UCSD-AML1 (cell line): ENCODE results near the gene YPEL3.
"Not testable (repeated sequence)": the region's sequence is repeated elsewhere in the genome, so short reads cannot be mapped to it uniquely, and the experiment has no call there.

Source experiments
- DNase-seq: peaks from one replicate; lab custom pipeline; 2025; ENCODE audit not compliant: unreplicated experiment; lab: John Stamatoyannopoulos, UW

The YPEL3 gene

DNA sequence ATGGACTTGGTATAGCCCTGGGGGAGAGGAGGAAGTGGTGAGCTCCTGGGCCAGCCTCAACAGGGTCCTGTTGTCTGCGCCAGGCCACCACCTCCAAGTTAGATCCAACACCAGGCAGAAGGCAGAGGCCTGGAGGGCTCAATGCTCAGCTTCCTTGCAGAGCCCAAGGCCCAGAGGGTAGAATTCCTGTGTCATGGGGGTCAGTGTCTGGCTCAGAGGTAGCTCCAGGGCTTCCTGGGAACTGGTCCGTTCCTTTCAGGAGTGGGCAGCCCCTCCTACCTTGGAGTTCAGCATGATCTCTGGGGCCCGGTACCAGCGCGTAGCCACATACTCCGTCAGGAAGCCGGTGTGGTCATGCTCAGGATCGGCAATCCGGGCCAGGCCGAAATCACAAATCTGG is 21.8 kb upstream of the YPEL3 start:
- no peak for DNase-seq

DNA sequence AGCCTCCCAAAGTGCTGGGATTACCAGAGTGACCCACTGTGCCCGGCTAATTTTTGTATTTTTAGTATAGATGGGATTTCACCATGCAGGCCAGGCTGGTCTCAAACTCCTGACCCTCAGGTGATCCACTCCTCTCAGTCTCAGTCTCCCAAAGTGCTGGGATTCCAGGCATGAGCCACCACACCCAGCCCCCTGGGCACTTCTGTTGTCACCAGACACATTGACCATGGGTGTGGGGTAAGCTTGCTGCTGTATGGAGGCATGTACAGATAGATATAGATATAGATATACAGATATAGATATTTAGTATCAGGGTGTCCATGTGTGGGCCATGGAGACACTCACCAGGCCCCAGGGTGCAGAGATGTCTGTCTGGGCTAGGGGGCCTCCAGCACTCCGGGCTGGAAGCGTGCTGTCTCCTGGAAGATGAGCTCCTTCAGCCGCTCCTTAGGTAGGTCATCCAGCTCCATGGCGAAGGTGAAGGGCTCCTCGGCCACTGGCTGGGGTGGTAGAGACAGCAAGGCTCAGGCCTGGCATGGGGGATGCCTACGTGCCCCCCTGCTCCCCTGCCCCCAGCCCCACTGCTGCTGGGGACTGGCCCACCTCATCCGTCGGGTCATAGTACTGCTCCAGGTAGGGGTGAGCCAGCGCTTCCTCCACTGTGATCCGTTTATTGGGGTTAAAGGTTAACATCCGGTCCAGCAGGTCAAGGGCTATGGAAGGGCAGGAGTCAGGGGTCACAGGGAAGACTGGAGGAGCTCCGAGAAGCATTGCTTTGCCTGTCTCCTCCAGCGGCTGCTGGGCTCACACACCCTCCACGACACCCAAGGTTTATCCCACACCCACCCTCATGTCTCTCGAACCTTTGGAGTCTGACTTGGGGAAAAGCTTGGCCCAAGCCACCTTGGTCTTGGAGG is 20.5 kb upstream of the YPEL3 start:
- DNase-seq = no peak

DNA sequence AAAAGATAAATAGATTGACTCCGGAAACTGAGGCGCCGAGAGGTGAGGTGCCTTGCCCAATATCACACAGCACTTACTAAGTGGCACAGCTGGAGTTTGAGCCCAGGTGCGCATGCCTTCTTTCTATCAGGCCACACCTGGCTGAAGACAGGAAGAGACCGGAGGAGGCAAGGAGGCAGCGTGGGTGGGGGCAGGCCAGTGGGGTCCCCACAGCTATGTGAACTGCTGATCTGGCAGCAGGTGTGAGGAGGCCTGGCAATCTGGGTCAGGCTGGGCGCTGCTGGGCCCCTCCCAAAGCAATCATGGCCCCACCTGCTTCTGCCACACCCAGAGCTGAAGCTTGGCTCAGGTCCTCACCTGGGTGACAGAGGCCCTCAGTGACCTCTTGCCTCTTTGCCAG is 19.2 kb upstream of the YPEL3 start:
- no peak for DNase-seq

DNA sequence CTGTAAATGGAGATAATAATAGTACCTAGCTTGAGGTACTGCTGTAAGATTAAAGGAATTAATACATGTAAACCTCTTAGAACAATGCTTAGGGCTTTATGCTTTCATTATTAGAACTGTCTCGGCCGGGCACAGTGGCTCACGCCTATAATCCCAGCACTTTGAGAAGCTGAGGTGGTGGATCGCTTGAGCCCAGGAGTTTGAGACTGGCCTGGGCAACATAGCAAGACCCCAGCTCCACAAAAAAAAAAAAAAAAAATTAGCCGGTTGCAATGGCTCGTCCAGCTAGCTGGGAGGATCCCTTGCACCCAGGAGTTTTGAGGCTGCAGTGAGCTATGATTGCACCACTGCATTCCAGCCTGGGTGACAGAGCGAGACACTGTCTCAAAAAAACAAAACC is 18.8 kb upstream of the YPEL3 start:
- not testable (repeated sequence) for DNase-seq

DNA sequence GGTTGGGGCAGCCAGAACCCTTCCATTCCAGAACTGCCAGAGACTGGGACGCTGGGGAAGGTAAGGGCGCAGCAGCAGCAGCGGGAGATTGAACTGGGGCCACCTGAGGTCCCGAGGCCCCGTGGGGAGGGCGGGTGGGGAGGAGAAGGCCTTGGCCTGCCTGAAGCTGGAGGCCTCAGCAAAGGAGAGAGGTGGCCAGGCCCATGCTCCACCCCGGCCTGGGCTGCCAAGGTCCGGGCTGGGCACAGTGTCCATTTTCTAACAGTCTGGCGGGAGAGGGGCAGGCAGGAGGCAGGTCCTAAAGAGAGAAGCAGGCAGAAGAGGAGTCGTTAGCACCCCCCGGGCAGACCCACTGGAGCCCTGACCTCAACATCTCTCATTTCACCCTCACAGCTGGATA is 18.4 kb upstream of the YPEL3 start:
- DNase-seq = no peak

DNA sequence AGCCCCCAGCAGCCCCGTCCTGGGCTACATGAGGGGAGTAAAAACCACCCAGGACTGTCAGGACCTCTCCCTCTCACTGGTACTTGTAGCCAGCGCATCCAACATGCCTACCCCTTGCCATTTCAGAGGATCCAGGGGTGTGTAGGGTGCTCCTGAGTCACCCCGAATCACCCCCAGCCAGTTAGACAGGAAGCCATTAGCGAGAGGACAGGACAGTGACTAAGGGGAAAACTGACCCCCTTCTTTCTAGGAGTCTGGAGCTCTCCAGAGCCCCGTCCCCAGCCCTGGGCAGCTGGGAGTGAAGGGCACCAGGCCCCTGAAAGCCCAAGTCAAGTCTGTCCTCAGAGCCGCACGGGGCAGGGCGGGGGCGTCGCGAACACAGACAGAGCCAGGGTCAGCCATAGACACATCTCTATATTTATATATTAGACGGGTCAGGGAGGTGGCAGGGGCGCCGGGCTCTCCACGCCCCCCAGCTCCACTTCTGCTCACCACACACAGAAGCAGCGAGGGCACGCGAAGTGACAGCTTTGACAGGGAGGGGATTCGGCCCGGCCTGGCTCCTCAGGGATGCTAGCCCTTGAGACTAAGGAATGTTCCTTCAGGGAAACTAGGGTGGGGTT is 17.8 kb upstream of the YPEL3 start:
- no peak for DNase-seq

DNA sequence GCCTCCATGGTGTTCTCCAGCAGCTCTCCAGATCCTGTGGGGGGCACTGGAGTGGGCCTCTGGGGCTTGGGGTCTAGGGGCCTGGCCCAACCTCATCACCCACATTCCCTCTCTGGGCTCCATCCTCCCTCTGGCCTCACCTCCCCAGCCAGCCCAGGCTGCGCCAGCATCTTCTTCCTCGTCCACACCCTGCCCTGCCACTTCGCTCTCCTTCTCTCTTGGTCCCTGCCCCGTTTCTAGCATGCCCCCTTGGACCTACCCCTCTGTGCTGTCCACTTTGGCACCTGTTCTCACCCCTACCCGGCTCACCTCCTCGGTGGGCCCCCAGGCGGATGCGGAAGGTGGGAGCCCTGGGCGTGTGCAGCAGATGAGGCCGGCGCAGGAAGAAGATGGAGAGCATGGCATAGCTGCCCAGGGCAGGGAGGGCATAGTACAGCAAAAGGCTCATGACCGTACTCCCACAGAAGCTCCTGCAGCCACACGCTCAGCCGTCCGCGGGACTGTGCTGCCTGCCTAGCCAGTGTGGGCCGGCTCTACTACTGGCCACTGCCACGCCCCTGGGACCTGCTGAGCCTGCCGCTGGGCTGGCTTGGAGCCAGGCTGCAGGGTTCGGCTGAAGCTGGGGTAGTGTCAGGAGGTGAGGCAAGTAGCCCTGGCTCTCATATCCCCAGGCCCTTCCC is 17.2 kb upstream of the YPEL3 start, which contains the start of gene GDPD3:
GDPD3 (minus strand) TSS at position 507 of the 680 bp plus-strand sequence; CDS start at position 448, 59 bp downstream.
- DNase-seq = no peak

DNA sequence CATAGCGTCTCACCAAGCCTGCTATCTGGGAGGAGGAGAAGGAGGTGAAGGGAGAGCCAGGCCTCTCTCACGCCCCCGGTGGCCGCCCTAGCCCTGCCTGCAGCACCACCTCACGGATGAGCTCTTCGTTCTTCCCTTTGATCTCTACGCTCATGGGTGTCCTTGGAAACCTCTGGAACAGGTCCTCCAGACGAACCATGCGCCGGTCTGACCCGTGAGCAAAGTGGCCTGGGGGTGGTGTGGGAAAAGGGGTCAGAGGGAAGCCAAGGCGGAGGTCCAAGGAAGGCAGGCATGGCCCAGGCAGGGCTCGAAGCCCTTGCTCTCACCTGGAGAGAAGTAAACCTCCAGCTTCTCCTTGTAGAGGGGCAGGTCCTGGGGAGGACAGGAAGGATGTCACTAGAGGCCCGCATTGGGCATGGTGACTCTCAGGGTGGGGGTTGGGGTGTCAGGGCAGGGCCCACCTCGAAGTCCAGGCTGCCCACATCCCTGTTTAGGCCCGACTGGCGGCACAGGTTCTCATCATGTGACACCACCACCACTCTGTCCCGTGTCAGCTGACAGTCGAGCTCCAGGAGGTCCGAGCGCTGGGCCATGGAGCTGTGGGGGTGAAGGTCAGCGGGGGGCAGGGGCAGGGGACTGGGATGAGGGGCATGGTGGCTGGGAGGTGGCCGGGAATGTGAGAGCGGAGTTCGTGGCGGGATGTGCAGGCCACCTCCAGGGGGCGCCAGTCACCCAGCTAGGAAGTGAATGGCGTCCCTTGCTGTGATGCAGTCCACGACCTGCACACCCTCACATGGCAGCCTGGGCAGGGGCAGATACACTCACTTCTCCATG is 16.4 kb upstream of the YPEL3 start:
- peak; percentile 37 for DNase-seq

DNA sequence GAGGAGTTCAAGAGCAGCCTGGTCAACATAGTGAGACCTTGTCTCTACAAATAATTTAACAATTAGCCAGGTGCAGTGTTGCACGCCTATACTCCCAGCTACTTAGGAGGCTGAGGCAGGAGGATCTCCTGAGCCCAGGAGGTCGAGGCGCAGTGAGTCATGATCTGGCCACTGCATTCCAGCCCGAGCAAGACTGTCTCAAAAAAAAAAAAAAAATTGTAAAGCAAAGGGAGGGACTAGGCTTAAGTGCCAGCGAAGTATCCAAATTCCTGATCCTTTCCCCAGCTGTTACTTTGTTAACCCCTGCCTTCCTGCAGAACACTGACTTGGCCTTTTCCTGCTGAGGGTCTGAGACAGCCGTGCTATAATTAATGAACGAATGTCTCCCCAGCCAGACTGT is 14.6 kb upstream of the YPEL3 start:
- DNase-seq = no peak

DNA sequence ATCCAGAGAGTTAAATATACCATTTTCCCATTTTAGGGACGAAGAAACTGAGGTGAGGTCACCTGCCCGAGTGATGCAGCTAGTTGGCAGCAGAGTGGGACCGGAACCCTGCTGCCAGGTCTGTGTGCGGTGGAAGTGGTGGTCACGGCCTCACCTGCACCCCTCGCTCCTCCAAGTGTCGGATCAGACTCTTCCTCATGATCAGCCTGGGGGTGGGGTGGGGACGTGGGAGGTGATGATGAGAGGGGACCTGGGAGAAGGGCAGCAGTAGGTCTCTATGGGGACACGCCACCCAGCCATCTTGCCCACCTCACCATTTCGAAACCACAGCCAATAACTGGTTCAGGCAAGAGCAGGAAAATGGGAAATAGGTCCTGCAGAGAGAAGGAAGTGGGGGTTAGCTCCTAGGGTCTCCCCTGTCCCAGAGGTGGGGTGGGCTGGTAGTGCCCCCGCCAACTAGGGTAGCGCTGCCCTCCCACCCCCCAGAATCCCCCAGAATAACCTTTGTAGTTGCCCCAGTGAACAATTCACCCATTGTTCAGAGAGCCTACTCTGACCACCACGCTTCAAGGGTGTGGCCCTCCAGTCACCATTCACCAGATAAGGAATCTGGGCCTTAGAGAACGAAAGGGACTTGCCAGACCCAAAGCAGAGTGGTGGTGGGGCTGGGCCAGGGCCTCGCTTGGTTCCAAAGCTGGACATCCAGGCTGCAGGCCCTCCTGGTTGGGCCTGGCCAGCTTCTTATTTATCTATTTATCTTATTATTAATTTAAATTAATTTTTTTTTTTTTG is 12.2 kb upstream of the YPEL3 start:
- DNase-seq = no peak

DNA sequence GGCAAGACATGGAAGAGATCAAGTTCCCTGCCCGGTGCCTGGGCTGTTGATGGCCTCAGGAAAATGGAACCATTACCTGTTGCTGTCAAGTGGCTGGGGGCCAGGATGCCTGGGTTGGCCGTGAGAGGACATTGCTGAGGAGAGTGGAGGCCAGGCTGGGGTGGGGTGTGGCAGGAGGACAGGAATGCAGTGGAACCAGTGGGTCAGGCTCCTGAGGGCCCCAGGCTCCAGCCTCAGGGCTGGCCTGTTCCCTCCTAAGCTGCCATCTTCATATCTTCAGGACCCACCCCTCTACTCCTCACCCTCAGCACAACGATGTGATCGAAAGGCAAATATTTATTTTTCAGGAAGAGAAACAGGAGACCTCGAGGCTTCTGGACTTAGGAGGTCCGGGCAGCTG is 8.5 kb upstream of the YPEL3 start:
- no peak for DNase-seq

DNA sequence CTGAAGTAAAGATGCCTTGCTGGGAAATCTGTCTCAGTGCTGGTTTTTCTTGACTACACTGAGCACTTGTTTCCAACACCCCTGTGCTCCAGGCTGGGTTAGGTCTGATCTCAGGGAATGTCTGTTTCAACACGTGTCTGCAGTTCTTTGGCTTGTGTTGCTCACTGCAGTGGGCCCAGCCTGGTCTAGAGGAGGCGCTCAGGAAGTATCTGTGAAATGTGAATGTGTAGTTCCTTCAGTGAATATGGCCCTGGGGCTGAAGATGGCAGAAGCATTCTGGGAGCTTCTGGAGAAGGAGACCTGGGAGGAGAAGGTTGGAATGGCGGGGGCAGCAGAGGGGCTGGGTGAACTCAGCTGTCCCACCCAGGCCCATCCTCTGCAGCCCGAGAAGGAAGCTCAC is 8.1 kb upstream of the YPEL3 start:
- DNase-seq = no peak

DNA sequence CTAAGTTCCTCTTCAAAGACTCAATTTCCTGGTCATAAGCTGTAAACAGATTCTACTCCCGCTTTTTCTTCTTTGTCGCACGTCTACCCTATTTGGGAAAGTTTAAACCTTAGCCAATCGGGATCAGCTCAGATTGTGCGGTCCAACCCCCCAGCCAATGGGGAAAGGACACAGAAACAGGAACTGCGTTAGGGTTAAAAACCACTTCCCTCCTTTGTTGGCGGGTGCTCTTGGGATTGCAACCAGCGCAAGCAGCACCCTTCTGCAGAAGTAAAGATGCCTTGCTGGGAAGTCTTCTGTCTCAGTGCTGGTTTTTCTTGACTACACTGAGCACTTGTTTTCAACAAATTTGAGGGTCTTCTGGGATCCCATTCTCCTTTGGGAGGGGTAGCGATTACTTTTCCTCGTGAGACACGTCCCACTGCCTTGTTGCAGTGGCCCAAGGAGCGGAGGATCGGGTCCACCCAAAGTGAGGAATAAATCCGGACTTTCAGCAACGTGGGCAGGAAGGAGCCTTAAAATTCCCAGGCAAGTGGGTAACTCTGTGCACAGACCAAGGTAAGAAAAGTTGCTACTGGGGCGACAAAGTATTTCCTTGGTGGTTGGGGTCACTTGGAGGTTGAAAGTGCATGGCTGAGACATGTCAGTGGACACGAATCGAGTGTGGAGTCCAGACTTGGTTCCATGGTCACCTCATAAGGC is 1.0 kb upstream of the YPEL3 start:
- DNase-seq = no peak

DNA sequence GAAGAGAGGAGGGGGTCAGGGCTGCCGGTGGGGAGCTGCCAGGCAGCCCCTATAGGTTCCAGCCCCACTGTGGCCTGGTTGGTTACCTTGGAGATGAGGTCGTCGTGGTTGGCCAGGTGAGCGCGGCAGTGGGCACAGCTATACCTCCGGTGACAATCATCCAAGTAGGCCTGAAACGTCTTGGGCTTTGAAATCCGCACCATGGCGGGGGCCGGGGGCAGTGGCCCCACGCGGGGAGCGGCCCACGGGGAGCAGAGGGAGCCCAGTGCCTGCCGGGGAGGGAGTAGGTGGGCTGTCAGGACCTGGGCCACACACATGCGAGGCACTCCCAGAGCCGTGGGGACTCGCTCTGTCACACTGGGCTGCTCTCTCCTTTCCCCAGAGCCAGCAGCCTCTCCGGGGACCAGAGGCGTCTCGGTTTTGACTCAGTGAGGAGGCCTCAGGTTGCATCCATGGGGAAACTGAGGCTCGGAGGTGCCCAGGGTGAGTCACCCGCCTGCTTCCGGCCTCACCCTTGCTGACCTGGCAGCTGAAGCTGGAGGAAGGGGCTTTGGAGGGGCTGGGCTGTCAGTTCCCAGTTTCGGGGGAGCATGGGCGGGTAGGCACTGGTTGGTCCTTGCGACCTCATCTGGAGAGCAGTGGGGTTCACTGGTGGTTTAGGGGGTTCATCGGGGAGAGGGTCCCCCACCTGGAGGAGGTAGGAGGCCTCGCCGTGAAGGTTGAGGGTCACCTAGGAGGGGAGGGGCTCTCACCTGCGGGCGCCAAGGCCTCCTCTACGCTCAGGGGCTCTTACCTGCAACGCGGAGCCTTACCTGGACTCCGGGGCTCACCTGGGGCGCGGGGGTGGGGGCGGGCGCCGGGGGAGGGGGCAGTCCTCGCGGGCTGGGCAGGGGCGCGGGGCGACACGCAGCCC is 591 bp downstream of the YPEL3 start:
- DNase-seq = no peak

DNA sequence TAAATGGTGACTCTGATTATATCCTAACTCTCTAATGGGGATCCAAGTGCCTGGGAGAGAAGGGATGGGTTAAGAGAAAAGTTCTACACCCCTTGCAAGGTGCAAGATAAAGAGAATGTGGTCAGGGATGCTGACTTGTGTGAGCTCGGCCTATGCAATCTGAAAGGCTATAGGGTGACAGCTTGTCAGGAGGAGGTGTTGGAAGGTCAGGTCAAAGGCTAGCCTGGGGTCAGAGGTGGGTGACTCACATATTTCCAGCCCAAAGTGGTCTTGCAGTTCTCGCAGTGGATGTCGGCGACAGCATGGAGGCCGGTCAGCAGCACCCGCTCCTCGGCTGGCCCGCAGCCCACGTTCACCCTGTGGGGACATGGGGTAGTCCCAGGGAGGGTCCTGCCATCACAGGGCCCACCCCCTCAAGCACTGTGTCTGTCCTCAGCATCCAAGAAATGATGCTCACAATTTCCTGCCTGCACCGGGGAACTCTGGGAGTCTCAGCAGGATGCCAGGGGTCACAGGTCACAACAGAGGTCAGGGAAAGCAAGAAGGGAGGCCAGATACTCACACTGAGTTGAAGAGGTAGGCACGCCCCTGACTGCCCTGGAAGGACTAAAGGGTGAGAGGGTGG is 1.4 kb downstream of the YPEL3 start:
- no peak for DNase-seq

DNA sequence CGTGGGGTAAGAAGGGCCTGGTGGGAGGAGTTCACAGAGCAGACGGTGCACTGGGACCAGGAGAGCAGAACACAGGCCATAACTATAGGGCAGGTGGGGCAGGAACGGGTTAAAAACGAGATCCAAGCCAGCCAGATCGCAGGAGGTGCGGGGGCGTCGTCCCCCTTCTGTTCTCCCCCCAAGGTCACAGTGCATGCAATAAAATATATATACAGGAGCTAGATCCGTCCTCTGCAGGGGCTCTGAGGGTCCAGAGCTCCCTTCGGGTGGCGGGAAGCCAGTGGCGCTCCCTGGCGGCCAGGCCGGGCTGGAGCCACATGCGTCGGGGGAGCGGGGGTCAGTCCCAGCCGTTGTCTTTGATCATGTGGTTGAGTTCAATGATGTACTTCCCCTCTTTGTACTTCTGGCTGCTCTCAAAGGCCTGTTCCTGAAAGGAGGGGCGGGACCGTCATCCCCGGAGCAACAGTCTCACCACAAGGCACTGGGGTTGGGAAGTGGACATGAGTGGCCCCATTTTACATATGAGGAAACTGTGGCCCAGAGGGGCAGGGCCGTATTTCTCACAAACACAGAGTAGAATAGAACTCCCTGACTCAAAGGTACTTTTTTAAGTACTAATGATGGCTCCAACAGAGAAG is 3.5 kb downstream of the YPEL3 start:
- peak; percentile 91 for DNase-seq

DNA sequence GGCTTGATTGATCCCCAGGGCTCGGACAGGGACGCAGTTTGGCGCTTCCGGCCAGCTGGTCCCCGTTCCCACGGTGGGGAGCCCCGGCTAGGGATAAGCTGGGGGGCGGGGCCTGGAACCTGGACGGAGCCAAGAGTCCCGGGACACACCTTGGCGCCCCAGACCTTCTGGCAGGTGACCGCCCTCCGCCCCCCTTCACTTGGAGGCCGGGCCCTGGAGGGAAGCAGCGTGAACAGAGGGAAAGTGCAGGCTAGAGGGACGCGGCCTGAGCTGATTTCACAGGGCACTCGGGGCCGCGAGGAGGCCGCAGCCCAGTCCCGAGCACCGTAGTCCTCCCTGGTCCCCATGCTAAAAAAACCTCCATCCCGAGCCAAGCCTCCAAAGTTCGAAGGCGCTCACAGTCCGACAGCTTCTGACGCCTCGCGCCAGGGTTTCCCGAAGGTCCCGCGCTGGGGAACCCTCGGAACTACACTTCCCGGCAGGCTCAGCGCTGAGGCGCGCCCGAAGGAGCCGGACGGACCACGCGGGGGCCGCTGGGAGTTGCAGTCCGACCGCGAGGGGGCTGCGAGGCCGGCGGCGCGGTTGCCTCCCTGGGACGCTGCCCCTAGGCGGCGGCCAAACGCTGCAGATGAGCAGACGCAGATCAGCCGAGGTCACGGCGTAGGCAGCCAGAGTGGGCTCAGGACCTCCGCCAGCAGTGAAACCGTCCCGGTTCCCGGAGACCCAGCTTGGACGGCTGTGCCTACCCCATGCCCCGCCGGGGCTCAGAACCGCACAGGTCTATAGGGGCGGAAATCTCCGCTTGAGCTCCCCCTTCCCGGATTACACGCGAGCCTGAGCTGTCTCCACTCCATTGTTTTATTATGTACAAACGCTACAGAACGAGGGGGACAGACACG is 4.3 kb downstream of the YPEL3 start, which contains the start of gene TBX6:
TBX6 (minus strand) TSS at position 451 of the 899 bp plus-strand sequence. CDS start 731 bp downstream, outside the sequence.
- DNase-seq = peak; percentile 95
